ENCODE measurements around the gene TMEFF2. TPM values are rescaled to one million over a fixed set of nuclear protein-coding genes. Genes with fewer than 3 reads are reported as not detected.
A peak's percentile ranks its signal among the peaks of the same experiment; 100 is the strongest.

TMEFF2 gene
- total RNA-seq, 1 donor from 2014 or later: not detected

DNA sequence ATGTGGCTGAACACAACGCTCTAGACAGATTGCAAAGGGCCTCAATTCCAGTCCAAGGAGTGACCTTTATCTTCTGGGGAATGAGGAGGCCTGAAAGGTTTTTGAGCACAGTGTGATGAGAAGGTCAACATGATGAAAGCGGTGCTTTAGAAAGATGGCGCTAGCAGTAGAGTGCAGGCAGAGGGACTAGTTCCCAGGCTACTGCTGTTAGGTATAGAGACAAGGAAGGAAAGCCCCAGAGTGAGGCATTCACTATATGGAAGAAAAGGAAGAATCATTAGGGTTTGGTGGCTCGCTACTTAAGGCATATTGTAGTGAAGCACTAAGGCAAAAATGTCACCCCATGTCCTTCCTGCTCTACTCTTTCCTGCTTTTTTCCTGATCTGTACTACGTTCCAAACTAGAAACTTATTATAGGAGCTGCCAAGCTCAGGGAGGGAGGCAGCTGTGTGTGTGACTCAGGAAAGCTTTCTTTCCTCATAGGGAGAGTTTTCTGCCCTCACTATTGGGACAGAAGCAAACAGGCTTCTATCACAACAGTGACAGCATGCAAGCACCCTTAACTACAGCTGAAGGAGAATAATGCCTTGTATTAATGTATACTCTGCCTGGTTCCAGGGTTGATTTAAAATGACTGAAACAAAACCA, 187.0 kb downstream of the TMEFF2 start:
- DNase-seq: peak; percentile 31

DNA sequence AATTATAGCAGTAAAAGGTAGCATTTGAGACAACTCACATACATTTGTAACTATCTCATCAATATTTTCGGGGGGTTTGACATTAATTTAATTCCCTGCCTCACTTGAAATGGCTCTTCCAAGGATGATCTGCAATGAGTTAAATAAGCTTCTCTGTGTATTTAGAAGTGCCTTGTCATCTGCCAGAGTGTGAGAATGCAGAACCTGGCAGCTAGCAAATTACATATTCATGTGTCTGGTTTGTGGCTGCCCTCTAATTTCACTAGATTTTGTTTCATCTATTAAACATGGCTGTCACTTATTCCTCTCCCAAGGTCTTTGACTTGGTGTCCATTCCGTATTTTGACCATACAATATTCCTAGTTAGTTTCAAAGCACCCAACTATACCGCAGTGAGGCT, 189.5 kb downstream of the TMEFF2 start:
- no peak for DNase-seq

- no peak for DNase-seq
These were observed 190.4 kb downstream of the TMEFF2 start for GRCh38 chr2:192004188-192004963.

DNA sequence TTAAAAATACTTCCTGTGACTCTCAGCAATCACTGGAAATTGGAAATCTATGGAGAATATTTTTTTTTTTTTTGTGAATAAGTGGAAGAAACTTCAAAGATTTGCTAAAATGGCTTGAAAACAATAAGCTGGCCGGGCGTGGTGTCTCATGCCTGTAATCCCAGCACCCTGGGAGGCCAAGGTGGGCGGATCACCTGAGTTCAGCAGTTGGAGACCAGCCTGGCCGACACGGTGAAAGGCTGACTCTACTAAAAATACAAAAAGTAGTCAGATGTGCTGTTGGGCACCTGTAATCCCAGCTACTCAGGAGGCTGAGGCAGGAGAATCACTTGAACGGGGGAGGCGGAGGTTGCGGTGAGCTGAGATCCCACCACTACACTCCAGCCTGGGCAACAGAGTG, 192.3 kb downstream of the TMEFF2 start:
- DNase-seq: no peak

DNA sequence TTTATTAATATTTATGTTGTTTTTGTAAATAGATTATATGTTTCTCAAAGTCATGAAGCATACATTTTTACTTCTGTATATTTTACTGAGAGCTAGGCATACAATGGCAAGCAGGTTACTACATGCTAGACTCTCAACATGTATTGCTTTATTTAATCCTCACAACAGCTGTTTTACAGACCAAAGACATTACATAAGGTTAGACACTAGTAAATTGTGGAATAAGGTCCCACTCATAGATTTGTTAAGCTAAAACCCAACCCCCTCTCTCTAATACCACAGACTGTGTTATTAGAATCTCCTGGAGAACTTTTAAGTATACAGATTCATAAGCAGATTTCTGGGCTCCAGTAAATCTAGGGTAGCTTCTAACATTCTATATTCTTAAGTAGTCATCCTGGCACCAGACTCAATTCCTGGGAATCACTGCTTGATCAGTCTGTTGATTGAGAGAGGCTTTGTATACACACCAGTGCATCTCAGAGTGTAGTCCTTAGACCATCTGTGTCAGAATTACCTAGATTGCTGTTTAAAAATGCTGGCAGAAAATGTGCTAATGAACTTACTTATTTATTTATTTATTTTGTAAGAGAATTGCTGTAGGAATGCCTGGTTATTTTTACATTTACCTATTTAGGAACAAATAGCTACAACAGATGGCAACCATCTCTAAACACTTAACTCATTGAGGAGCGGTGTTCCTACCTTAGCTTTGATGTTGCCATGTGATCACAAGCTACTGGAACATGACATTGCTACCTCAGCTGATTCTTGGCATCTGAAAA, 194.3 kb downstream of the TMEFF2 start:
- no peak for DNase-seq

GRCh38 chr2:191999101-191999841, 195.5 kb downstream of the TMEFF2 start:
- no peak for DNase-seq

DNA sequence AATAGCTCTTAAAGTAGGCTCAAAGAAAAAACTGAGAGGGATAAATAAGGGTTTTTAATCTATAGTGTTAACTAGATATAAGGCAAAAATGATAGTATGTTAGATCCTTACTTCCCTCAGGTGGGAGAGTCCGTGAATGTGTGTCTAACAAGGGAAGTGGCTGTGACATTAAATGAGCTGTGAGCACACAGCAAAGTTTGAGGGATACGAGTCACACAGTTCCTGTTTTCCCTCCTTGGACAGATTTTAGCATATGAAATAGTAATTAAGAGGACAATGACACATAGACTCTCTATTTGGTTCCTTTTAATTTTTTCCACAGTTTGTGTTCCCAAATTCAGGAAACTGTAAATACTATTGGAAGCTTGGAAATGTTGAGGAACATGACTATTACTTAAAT, 199.4 kb downstream of the TMEFF2 start:
- DNase-seq: peak; percentile 55

DNA sequence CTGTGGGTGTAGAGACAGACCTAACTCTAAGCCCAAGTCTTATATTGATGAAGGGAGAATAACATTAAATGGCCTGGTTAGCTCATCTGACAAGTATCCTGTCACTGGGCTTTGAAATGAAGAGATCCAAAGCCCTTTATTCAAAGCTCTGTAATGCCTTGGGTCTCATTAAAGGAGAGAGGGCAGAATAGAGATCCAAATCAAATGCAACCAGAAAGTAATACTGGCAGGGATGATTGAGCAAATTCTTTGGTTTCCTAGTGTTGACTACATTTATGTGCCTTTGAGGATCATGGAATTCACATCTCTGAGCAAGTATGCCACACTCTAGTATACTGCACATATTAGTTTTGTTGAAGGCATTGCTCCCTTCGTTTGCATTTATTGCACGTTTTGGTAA, 200.0 kb downstream of the TMEFF2 start:
- no peak for DNase-seq

- no peak for DNase-seq
These were observed 203.3 kb downstream of the TMEFF2 start for GRCh38 chr2:191991442-191991841.

DNA sequence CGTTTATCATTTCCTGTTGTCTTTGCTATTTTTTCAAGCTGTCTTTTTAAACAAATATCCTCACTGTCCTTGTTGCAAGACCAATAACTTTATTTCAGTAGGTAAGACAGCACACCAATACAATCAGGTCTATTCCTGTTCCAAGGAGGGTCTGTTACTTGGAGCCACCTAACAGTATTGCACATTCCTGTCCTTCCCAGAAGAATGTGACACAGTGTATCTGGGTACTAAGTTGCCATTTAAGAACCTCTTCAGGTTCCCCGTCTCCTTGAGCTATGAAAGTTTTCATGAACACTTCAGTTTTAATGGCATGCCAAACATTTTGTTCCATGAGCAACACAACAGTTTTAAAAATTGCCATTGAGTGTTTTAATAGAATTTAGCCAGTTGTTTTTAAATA, 209.0 kb downstream of the TMEFF2 start:
- no peak for DNase-seq

DNA sequence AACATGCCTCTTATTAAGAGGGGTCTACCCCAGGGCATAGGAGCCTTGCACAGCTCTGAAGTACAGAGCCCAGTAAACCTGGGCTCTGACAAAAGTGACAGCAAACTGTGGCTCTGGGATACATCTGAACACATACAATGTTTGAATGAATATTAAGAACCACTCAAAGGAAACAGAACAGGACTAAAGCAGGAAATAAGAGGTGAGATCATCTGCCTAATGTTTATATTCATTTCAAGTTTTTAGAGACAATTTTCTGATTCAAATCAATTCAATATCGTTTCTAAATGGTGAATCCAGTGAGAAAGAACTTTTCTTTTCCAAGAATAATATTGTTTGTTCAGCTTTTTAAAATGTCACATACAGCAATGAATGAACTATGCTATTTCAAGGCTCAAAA, 211.1 kb downstream of the TMEFF2 start:
- DNase-seq: peak; percentile 53

DNA sequence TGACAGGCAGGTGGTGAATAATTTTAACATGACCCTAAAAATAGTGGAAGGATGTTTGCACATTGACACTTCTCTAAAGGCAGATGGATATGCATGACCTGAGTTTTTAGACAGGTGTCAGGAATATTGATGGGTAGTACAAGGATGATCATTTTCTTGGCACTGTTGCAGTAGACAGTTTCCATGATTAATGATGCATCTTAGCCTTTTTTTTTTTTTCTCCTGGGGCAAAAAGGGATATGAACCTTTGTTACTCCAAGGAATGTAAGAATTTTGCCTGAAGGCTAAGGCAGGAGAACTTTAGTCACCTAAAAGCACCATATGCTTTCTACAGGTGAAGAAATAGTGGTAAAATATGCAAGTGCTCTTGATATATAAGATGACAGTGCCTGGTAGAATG, 211.5 kb downstream of the TMEFF2 start:
- no peak for DNase-seq

GRCh38 chr2:191981706-191982105, 213.0 kb downstream of the TMEFF2 start:
- no peak for DNase-seq

DNA sequence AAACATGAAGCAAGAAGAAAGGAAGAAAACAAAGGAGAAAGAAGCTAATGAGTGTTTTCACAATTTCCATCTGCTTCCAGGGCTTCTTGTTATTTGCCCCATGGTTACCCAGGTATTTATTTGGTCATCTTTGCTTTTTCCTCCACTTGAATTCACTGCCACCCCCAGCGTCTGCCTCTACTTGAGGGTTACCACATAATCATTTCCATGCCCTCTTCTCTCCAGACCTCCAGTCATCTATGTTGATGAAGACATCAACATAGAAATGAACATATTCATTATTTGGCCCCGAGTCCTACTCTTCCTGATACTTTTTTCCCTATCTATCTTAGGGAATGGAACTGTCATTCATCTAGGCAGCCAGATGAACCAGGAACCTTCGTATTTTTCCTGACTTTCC, 214.2 kb downstream of the TMEFF2 start:
- DNase-seq: no peak

DNA sequence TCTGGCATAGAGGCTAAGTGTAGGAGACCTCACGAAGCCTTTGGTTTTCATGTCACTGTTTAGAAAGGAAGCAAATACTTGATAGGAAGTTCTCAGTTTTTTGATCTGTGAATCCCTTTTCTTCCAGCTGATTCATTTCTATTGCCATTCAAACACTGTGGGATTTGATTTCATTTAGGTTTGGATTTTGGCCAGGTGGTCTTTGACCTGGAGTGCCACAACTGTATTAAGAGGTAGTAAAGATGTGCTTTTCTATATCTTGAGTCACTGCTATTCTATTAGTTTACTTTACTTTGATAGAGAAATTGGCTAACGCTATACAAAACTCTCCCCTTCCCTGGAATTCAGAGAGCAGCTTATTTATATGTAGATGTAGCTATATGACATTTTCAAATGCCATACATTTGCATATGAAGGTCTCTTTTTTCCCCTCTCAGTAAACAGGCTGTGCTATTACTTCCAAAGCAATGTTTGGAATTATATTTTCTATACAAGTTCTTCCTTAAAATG, 215.5 kb downstream of the TMEFF2 start:
- DNase-seq: peak; percentile 50

DNA sequence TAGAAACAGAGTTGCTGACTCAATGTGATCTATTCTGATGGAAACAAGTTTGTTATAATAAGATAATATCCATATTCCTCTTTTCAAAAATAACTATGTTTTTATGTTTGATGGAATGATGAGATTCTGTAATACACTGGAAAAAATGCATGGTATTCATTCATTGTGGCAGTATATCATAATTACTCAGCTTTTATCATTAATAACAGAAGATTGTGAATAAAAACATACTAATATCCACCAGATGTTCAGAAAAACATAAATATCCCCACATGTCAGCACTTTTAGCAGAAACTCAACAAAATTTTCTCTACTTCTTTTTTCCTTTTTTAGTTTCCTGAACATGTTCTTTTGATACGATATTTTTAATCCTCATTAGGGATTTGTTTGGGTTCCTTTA, 217.0 kb downstream of the TMEFF2 start:
- DNase-seq: no peak

- DNase-seq: peak; percentile 89
These were observed 218.3 kb downstream of the TMEFF2 start for GRCh38 chr2:191976436-191976835.

- DNase-seq: no peak
These were observed 220.1 kb downstream of the TMEFF2 start for GRCh38 chr2:191974676-191975075.

DNA sequence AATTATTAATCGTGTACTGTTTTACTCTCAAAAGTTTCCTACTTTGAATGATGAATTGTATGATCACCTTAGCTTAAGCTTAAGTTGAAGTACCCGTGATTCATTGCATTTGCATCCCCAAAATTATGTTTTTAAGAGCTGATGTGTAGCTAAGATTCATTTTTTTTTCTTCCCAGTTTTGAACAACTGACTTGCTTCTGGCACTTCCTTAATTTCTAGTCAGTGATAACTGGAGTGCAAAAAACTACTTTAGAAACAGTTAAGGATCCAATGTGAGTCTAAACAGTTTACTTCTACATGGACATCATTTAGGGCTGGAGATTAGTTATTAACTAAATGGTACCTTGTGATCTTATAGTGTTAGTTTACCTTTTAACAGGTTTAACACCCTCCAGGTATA, 223.9 kb downstream of the TMEFF2 start:
- no peak for DNase-seq

GRCh38 chr2:191968120-191968519, 226.6 kb downstream of the TMEFF2 start:
- no peak for DNase-seq

DNA sequence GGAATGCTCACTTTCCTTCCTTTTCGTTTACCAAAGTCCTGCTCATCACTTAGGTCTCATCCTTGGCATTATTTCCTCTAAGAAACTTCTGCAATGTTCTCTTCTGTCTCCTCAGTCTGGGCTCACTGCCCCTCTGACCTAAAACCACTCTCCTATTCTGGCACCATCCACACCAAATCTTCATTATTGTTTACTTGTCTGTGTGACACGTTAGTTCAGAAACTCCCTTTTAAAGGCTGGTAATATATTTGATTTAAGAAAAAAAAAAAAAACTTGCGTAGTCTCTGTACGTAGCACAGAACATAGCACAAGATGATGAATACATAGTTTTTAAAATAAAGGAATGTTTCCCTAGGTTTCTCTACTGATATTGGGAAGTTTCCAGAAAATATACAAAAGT, 229.0 kb downstream of the TMEFF2 start:
- no peak for DNase-seq

DNA sequence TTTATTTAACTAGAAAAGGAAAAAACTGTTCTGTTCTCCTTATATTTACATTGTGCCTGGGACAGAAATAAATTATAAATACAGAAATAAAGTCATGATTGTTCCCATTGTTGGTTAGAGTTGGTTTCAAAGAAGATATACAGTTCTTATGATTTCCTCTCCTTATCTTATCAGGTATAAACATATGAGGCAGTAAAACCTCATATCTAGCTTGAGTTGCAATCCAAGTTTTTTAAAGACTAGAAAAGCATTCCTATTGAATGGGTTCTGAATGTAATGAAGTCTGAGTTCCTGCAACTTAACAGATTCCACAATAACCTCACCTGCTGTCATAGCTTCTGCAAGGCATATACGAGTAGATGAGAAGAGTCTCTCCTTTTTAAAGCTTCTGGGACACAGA, 233.2 kb downstream of the TMEFF2 start:
- peak; percentile 14 for DNase-seq

GRCh38 chr2:191959209-191959608, 235.5 kb downstream of the TMEFF2 start:
- peak; percentile 30 for DNase-seq
